ENCODE data around the gene QSOX1. TPM values are rescaled to one million over a fixed set of nuclear protein-coding genes. Genes with fewer than 3 reads are reported as not detected.

QSOX1 gene
- total RNA-seq, 1 experiment from 2014 or later, result 201 TPM

GRCh38 chr1:180169640-180170195, 15.0 kb downstream of the QSOX1 start:
- no peak for DNase-seq (ENCODE audit: low read depth)

DNA sequence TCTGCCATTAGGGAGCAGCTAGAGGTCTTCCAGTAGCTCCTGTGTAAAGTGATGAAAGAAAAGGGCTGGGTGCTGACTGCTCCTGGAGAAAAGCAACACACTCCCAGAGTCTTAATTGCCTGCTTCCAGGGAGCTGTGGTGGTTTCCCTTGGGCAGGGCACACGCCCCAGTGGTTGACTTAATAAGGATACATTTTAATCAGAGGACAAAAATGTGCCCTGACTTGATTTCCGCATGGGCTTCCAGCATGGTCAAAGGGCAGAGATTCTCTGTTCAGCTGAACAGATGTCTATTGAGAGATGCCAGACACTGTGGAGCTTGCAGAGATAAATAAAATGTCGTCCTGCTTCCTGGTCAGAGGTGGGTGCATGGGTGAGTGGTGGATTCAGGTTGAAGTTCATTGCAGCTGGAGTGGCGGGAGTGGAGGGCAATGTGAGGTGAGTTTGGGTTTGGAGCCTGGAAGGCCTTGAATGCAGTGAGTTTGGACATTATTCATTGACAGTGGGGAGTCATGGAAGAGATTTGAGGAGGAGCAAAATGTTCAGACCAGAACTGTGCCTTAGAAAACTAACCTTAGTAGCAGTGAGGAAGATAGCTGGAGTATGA, 16.0 kb downstream of the QSOX1 start:
- no peak for DNase-seq (ENCODE audit: low read depth)

DNA sequence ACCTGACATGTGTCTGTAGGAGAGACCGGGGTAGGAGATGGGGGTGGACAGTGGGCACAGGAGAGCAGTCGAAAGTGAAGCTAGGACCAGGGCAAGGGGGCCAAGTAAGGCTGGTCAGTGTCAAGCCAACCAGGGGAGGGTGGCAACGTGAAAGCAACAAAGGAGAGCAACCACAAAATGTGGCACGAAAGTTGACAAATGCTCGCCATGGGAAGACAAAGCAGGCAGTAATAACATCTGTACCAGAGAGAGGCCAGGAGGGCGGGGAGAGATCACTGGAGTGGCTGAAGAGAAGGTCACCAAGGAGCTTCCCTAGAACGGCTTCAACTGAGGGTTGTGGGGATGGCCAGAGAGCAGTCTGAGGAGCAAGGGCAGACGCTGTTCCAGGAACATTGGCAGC, 17.0 kb downstream of the QSOX1 start:
- no peak for DNase-seq (ENCODE audit: low read depth)

- no peak for DNase-seq (ENCODE audit: low read depth)
These were observed 18.8 kb downstream of the QSOX1 start for GRCh38 chr1:180173451-180173850.

DNA sequence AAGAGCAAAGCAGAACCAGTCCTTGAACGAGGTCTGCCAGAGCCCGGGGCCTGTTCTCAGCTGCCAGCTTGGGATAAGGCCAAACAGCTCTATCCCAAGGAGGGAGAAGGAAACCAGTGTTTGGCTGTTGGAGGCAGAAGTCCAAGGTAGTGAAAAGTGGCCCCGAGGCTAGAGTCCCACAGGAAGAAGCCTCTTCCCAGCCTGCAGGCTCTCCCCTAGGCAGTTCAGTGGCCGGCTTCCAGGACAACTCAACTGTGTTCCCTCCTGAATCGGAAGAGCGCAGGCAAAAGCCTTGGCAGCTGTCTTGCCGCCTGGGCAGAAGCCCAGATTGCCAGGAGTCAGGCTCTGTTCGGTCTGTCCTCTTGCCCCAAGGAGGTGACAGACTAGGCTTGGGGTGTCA, 19.3 kb downstream of the QSOX1 start:
- DNase-seq (ENCODE audit: low read depth), result no peak

DNA sequence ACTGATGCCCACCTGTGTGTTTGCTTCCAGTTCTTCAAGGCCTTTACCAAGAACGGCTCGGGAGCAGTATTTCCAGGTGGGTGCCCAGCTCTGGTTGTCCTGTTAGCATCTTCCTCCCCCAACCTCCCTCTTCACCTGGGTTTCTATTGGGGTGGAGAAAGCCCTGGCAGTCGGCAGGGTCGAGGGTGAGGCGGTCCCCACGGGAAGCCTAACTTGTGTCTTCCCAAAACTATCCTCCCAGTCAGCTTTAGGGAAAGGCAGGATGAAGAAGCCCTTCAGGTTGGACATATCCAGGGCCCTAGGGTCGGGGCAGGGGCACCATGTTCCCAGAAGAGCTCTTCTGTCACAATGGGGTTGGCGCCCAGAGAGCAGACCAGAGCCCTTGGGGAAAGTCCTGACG, 20.6 kb downstream of the QSOX1 start:
- DNase-seq (ENCODE audit: low read depth), result no peak

GRCh38 chr1:180175806-180176205, 21.1 kb downstream of the QSOX1 start:
- DNase-seq (ENCODE audit: low read depth), result no peak

DNA sequence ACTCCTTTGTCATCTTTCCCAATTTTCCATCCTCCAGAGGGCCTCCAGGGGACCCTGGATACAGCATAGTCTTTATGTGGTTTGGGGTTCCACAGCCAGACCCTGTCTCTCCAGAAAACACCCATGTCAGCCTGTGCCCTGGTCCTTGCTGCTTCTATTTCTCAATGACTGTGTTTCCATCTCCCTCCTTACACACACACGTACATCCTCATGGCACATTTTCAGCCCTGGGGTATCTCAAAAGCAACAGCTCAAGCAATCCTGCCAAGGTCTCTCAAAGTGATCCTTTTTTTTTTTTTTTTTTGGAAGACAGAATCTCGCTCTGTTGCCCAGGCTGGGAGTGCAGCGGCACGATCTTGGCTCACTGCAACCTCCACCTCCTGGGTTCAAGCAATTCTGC, 22.3 kb downstream of the QSOX1 start:
- DNase-seq (ENCODE audit: low read depth), result no peak

GRCh38 chr1:180177931-180178330, 23.3 kb downstream of the QSOX1 start:
- DNase-seq (ENCODE audit: low read depth), result no peak

DNA sequence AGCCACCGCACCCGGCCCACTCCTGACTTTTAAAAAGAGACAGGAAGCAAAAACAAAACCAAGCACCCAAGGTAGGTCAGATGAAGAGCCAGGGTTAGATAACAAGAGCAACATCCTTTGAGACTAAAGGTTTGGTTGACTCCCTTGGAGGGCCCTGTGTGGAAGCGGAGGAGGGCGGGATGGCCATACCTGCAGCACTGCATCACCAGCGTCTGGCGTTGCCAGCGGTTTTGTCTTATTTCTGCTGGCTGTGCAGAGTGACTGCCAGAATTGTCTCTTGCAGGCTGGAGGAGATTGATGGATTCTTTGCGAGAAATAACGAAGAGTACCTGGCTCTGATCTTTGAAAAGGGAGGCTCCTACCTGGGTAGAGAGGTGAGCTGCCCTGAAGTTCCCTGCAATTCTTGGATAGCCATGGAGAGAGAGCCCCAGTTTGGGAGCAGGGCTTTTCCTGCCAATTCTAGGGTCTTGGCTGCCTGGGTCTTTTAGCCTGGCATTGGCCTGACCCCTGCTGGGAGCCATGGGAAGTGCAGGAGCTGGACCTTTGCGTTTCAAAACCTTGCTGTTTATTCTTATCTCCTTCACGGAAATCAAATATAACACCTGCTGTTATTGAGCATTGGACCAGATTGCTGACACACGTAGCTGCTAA, 24.0 kb downstream of the QSOX1 start:
- peak; percentile 31 for DNase-seq (ENCODE audit: low read depth)

DNA sequence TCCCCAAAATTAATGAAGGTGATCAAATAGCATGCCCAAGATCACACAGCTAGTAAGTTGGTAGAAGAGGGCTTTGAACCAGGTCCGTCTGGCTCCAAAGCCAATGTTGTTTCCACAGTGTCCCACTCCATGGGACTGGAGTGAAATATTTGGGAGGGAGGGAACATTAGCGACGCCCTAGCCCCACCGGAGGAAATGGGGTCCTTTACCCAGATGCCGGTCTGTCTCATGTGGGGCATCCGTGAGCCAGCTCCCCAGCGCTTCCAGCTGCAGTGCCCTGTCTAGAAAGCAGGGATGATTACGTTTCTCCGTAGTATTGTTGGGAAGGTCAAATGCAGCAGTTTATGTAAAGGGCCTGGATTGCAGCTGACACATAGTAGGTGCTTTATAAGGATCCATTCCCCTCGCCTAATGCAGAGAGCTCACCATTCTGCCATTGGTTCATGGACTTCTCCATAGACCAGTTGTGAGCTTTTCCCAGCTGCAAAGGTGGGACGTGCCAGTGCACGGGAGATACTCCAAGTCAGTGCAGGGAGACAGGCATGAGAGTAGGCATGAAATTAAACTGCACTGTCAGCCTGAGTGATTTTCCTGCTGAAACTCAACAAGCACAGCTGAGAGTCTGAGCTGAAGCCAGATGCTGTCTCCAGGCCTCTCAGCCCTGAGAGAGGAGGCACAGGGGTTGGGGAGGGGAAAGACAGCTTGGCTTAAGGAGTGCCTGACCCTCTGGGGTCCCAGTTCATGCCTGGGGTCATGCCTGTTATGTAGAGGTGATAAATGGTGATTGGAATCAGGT, 24.7 kb downstream of the QSOX1 start:
- DNase-seq (ENCODE audit: low read depth), result no peak

- DNase-seq (ENCODE audit: low read depth), result no peak
These were observed 26.4 kb downstream of the QSOX1 start for GRCh38 chr1:180181048-180181447.

DNA sequence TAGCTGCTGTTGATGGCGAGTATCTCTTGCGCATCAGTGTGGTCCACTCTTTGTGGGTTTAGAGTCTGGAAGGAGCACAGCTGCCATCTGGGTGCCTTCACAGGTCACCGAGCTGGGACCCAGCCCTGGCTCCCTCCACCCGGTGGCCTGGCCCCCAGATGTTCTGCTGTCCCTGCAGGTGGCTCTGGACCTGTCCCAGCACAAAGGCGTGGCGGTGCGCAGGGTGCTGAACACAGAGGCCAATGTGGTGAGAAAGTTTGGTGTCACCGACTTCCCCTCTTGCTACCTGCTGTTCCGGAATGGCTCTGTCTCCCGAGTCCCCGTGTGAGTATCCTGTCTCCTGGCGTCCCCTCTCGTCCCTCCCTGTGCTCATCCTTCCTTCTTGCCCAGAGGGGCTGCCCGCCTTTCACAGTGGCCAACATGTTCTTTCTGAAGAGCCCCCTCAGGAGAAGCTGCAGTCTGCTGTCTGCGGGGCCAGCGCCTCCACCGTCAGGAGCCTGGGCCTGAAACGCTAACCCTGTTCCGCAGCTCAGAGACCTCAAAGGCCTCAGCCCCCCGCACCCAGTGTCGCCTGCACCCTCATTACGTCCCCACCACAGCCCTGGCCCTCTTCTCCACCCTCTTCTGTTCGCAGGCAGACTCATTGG, 27.4 kb downstream of the QSOX1 start:
- DNase-seq (ENCODE audit: low read depth), result no peak

- no peak for DNase-seq (ENCODE audit: low read depth)
These were observed 28.1 kb downstream of the QSOX1 start for GRCh38 chr1:180182643-180183311.

GRCh38 chr1:180183426-180183825, 28.8 kb downstream of the QSOX1 start:
- DNase-seq (ENCODE audit: low read depth), result no peak

DNA sequence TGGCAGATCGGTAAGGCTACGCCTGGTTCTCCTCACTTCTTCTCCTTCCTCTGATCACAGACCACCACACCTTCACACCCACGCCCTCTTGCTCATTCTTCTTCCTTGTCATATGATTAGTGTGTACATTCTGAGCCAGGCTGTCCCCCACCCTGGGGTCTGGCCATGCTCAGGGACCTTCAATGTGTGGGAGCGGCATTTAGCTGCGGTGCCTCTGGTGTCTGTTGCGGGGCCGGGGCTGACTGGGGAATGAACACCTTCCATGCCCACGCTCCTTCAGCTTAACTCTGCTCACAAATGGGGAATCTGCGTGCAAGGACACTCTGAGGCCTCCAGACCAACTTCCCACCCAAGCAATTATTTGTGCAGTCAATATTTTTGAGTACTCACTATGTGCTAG, 29.4 kb downstream of the QSOX1 start:
- DNase-seq (ENCODE audit: low read depth), result no peak

DNA sequence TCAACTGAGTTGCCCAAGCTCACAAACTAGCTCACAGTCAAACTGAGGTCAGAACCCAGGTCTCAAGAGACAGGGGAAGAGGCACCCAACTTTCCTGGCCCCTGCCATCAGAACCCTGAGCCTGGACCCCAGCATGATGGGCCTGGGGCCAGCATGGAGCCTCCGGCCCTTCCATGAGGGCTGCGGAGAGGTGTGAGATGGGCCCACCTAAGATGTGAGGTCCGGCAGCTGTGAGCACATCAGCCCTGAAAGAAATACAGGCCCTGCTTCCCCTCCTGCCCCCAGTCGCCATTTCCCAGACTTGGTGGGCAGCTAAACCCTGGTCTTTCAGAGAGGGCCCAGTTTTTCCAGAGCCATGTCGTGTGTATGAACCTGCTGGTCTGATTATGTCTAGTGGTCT, 30.6 kb downstream of the QSOX1 start:
- no peak for DNase-seq (ENCODE audit: low read depth)

DNA sequence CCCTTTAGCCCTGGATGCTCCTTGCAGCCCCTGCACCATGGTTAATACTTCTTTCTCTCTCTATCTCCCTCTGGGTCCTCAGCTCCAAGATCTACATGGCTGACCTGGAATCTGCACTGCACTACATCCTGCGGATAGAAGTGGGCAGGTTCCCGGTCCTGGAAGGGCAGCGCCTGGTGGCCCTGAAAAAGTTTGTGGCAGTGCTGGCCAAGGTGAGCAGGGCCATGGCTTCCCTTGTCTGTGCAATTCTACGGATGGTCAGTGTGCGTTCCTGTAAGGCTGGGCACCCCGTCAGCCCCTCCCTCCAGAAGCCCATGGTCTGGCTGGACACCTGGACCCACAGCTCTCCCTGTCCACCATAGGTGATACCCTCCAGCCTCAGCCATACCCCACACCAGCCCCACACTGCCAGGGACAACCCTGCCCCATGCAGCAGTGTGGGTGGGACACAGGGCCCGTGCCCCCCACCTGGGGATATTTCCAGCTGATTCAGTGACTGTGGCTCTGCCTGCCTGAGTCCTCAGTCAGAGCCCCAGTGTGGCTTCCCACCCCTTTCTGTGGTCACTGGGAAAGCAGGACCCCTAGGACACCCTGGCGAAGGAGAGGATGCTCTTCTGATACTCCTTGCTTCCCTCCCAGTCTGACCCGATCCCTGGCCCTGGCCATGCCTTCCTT, 31.4 kb downstream of the QSOX1 start:
- DNase-seq (ENCODE audit: low read depth), result no peak

GRCh38 chr1:180186831-180187230, 32.2 kb downstream of the QSOX1 start:
- no peak for DNase-seq (ENCODE audit: low read depth)

DNA sequence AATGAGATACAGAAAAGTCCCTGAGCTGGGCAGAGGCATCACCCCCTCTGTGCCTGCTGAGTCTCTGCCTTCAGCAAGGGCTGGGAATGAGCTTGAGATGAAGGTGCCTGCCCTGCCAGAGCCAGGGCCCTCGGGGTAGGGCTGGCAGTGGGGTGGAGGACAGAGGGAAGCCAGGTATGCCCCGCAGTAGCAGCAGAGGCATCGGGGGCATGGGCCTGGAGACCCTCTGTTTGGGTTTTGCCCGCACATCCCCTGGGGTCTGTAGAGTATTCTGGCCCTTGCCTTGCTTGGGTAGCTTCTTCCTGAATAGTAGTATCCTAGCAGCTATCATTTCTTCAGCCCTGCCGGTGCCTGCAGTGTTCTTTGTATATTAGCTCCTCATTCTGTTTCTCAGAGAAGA, 33.0 kb downstream of the QSOX1 start:
- DNase-seq (ENCODE audit: low read depth), result no peak

DNA sequence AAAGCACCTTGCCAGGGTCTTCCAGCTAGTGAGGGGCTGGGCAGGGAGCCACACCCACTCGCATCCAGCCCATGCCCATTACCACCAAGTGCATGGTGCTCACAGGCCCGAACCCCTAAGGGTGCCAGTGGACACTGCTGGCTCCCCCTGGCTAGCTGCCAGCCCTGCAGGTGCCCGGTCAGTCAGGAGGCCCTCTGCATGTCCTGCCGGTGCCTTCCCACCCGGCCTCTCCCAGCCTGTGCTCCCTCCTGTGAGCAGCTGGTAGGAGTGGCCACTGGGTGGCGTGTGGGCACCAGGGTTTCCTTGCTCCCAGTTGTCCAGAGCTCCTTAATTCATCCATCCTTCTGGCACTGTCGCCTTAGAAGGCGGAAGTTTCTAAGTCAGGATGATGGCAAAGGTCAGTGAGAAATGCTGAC, 33.4 kb downstream of the QSOX1 start:
- peak; percentile 68 for DNase-seq (ENCODE audit: low read depth)

Measured in HT1080 (cell line).